GM23338 (cell line): ENCODE data around the gene BRD7. TPM values are rescaled to one million over a fixed set of nuclear protein-coding genes. Genes with fewer than 3 reads are reported as not detected.

ENCODE experiments used
- ATAC-seq: fragments of 200-7000 bp; cut with Tn5 transposase; 3 replicates; pipeline ENCODE4 v1.9.1; 2020
- DNase-seq: peaks from one replicate; pipeline ENCODE4 v3.0.0-alpha.2; 2015; ENCODE audit warnings: low spot score
- H2AFZ ChIP-seq: fragments of 200-600 bp; sonication (generic); 2 replicates; pipeline ENCODE4 v1.8.0; 2016; ENCODE audit warnings: antibody characterized with exemption, mild to moderate bottlenecking, moderate library complexity
- H3F3A ChIP-seq: fragments of 200-600 bp; sonication (generic); replicated peaks from 2 replicates; pipeline ENCODE4 v1.8.0; 2017; ENCODE audit warnings: antibody characterized with exemption, mixed run types, low read depth
- H3K27ac ChIP-seq: fragments of 200-600 bp; sonication (generic); 2 replicates; pipeline ENCODE4 v1.6.1; 2016; ENCODE audit warnings: low read depth
- H3K27me3 ChIP-seq: fragments of 200-600 bp; sonication (generic); 2 replicates; pipeline ENCODE4 v1.8.0; 2016; ENCODE audit warnings: mild to moderate bottlenecking, mixed run types, moderate library complexity; ENCODE audit not compliant: insufficient read depth
- H3K36me3 ChIP-seq: fragments of 200-600 bp; sonication (generic); 2 replicates; pipeline ENCODE4 v1.8.0; 2016; ENCODE audit warnings: mild to moderate bottlenecking; ENCODE audit not compliant: insufficient read depth
- H3K4me1 ChIP-seq: fragments of 200-600 bp; sonication (generic); 2 replicates; pipeline ENCODE4 v1.8.0; 2016; ENCODE audit warnings: mild to moderate bottlenecking, moderate library complexity; ENCODE audit not compliant: insufficient read depth
- H3K4me2 ChIP-seq: fragments of 200-600 bp; sonication (generic); 2 replicates; pipeline ENCODE4 v1.7.1; 2017; ENCODE audit warnings: mixed run types
- H3K4me3 ChIP-seq: fragments of 200-600 bp; sonication (generic); 2 replicates; pipeline ENCODE4 v1.6.1; 2016; ENCODE audit warnings: mixed run types
- H3K79me2 ChIP-seq: fragments of 200-600 bp; sonication (generic); replicated peaks from 2 replicates; pipeline ENCODE4 v1.8.0; 2017; ENCODE audit warnings: mild to moderate bottlenecking; ENCODE audit not compliant: insufficient read depth
- H3K9me2 ChIP-seq: fragments of 200-600 bp; sonication (generic); 2 replicates; pipeline ENCODE4 v1.8.0; 2017; ENCODE audit not compliant: insufficient read depth
- H4K20me1 ChIP-seq: fragments of 200-600 bp; sonication (generic); replicated peaks from 2 replicates; pipeline ENCODE4 v1.8.0; 2017; ENCODE audit warnings: mild to moderate bottlenecking; ENCODE audit not compliant: insufficient read depth
- H3K27ac Mint-ChIP-seq: 2 replicates; pipeline ENCODE4 v1.8.0; 2020; ENCODE audit warnings: inconsistent platforms, mild to moderate bottlenecking, moderate library complexity, mixed read lengths
- H3K27me3 Mint-ChIP-seq: 3 replicates; pipeline ENCODE4 v1.8.0; 2022; ENCODE audit warnings: low read depth, mild to moderate bottlenecking, moderate library complexity, mixed read lengths, inconsistent platforms; ENCODE audit not compliant: insufficient read depth, poor library complexity
- H3K36me3 Mint-ChIP-seq: 3 replicates; pipeline ENCODE4 v1.8.0; 2021; ENCODE audit warnings: low read depth, mild to moderate bottlenecking, inconsistent platforms, moderate library complexity, mixed read lengths
- H3K4me1 Mint-ChIP-seq: 3 replicates; pipeline ENCODE4 v1.8.0; 2020; ENCODE audit warnings: mild to moderate bottlenecking, inconsistent platforms, mixed read lengths
- H3K4me3 Mint-ChIP-seq: 3 replicates; pipeline ENCODE4 v1.8.0; 2021; ENCODE audit warnings: moderate library complexity, mild to moderate bottlenecking, inconsistent platforms, mixed read lengths
- H3K9me3 Mint-ChIP-seq: 3 replicates; pipeline ENCODE4 v1.8.0; 2020; ENCODE audit warnings: moderate library complexity, mild to moderate bottlenecking, inconsistent platforms, mixed read lengths
- CREB1 ChIP-seq: fragments of 250-450 bp; sonication (Bioruptor Pico); IDR thresholded peaks from 2 replicates; pipeline ENCODE4 v1.5.0; 2020; ENCODE audit warnings: low read depth, mild to moderate bottlenecking, moderate library complexity
- EZH2 ChIP-seq: fragments of 200-600 bp; sonication (generic); IDR thresholded peaks from one replicate; pipeline ENCODE4 v1.8.0; 2017; ENCODE audit warnings: antibody characterized with exemption, mild to moderate bottlenecking, low read depth; ENCODE audit not compliant: unreplicated experiment
- NANOG ChIP-seq: IDR thresholded peaks from 2 replicates; pipeline ENCODE4 v1.6.1; 2016; ENCODE audit warnings: antibody characterized with exemption, borderline replicate concordance
- POLR2AphosphoS5 ChIP-seq: IDR thresholded peaks from 2 replicates; pipeline ENCODE4 v1.6.1; 2016; ENCODE audit warnings: antibody characterized with exemption, low read depth
- microRNA-seq: library from miRNA; unstranded; fragments of <30 nt; microRNA quantifications from one replicate; pipeline ENCODE4, GENCODE V29; 2017
- polyA plus RNA-seq: library from polyadenylated mRNA; unstranded; fragments of >200 nt; fragmentation: Nextera tagmentation; extraction: Ambion mirVana; gene quantifications from 2 replicates; pipeline ENCODE4 v1.2.1, GENCODE V29; 2016
- small RNA-seq: library from RNA; depleted of rRNA; stranded (forward); fragments of <200 nt; gene quantifications from one replicate; pipeline ENCODE3, GENCODE V24; 2014; ENCODE audit warnings: low replicate concordance
- total RNA-seq: library from RNA; depleted of rRNA; stranded (reverse); fragments of >200 nt; shearing (Covaris generic); gene quantifications from 2 replicates; pipeline ENCODE4 v1.2.3, GENCODE V29; 2014; rRNA removed
- TF ChIP-seq, protein P1 (sequence below): IDR thresholded peaks from one replicate; pipeline ENCODE4 v1.6.1; 2018; ENCODE audit warnings: antibody characterized with exemption; ENCODE audit not compliant: unreplicated experiment
- TF ChIP-seq, protein P2 (sequence below): IDR thresholded peaks from 2 replicates; pipeline ENCODE4 v1.6.1; 2016; ENCODE audit warnings: antibody characterized with exemption

Gene BRD7
- total and polyA plus RNA-seq, 2 experiments from 2014 or later, result 93.0 to 149 TPM

DNA sequence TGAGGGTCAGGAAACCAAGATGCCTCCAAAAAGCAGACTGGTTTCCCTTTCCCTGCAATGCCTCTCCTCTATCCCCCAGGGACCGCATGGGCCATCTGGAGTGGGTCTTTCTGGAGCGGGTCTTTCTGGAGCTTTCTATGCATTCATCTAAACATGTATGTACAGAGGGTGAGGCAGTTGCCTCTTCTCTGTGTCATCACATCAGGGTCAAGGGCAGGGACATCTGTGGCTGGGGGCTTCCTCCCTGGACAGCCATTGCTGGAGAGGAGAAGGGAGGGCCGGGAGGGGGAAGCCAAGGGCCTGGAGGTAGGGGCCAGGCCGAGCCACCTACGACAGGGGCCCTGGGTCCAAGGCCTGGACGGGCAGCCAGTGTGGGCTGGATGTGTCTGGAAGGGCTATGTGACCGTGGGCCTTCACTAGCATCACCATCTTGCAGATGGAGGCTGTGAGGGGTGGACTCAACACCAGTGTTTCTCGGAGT lies 101.6 kb downstream of the BRD7 start (continued):
- TF ChIP-seq, protein P1, sequence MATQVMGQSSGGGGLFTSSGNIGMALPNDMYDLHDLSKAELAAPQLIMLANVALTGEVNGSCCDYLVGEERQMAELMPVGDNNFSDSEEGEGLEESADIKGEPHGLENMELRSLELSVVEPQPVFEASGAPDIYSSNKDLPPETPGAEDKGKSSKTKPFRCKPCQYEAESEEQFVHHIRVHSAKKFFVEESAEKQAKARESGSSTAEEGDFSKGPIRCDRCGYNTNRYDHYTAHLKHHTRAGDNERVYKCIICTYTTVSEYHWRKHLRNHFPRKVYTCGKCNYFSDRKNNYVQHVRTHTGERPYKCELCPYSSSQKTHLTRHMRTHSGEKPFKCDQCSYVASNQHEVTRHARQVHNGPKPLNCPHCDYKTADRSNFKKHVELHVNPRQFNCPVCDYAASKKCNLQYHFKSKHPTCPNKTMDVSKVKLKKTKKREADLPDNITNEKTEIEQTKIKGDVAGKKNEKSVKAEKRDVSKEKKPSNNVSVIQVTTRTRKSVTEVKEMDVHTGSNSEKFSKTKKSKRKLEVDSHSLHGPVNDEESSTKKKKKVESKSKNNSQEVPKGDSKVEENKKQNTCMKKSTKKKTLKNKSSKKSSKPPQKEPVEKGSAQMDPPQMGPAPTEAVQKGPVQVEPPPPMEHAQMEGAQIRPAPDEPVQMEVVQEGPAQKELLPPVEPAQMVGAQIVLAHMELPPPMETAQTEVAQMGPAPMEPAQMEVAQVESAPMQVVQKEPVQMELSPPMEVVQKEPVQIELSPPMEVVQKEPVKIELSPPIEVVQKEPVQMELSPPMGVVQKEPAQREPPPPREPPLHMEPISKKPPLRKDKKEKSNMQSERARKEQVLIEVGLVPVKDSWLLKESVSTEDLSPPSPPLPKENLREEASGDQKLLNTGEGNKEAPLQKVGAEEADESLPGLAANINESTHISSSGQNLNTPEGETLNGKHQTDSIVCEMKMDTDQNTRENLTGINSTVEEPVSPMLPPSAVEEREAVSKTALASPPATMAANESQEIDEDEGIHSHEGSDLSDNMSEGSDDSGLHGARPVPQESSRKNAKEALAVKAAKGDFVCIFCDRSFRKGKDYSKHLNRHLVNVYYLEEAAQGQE, result no peak
- TF ChIP-seq, protein P2, sequence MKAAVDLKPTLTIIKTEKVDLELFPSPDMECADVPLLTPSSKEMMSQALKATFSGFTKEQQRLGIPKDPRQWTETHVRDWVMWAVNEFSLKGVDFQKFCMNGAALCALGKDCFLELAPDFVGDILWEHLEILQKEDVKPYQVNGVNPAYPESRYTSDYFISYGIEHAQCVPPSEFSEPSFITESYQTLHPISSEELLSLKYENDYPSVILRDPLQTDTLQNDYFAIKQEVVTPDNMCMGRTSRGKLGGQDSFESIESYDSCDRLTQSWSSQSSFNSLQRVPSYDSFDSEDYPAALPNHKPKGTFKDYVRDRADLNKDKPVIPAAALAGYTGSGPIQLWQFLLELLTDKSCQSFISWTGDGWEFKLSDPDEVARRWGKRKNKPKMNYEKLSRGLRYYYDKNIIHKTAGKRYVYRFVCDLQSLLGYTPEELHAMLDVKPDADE, result no peak

DNA sequence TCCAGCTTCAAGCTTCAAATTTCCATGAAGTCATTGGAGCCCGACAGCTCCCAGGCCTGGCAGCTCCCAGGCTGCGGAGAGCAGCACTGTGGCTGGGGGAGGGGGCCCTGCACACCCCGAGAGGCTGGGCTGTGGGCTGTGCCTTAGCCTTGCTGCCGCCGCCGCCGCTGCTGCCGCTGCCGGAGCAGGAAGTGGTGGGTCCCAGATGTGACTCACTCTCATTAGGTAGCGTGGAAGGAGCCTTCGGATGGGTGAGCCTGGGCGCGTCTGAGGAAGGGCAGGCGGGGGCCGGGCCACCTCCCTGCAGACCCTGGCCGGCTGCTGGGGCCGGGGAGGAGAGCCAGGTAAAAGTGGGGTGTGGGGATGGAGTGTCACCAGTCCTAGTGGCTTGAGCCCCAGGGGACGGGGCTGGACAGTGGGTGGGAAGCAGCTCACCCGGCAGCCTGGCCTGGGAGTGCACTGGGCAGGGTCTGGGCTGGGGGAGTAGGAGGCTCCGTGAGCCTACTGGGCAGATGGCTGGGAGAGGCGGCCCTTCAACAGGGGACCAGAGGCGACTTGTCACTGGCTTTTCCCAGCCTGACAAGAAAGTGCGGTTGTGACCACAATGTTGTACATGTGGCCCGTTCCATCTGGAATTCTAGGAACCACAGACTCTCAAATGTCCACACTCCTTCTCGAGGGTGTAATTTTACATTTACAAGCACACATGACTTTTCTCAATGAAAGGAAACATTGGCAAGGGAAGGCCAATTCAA lies 102.3 kb downstream of the BRD7 start, which contains the start of gene ADCY7:
TSS of gene ADCY7 (plus strand) at position 215 of the 755 bp plus-strand sequence. CDS start 21,629 bp downstream, outside the sequence.
- H3K4me1 ChIP-seq, result peaks cover 7% of the 10 kb centered on the region; the same call in 1 of the 2 replicates
- no peaks in the 10 kb centered on the region for H3K79me2 ChIP-seq
- H3K27ac ChIP-seq, result no peak within 1 kb of the TSS
- no peaks in the 10 kb centered on the region for H3F3A ChIP-seq
- Mint-ChIP-seq H3K4me3 (no peak within 1 kb of the TSS), H3K27ac (no peak within 1 kb of the TSS), H3K9me3 (no peaks in the 10 kb centered on the region), H3K36me3 (no peaks in the 10 kb centered on the region), H3K27me3 (peaks cover 13% of the 10 kb centered on the region), H3K4me1 (peaks cover 14% of the 10 kb centered on the region)
- no peak within 1 kb of the TSS for H3K4me3 ChIP-seq
- ATAC-seq, result peak; percentile 86
- TF ChIP-seq, protein P1, result no peak
- TF ChIP-seq EZH2 (no peak), CREB1 (no peak), NANOG (no peak), POLR2AphosphoS5 (no peak)
- 0 out of 2 replicates have a peak within 1 kb of the TSS, but pooled peaks have one; percentile 3 for H2AFZ ChIP-seq
- no peaks in the 10 kb centered on the region for H4K20me1 ChIP-seq
- no peaks in the 10 kb centered on the region for H3K27me3 ChIP-seq
- no peaks in the 10 kb centered on the region for H3K36me3 ChIP-seq
- H3K9me2 ChIP-seq, result no peaks in the 10 kb centered on the region
- peak within 1 kb of the TSS; percentile 38; the same call in 1 of the 2 replicates for H3K4me2 ChIP-seq
- DNase-seq, result peak; percentile 57

Small RNAs within 50 kb of the gene (microRNA-seq; reads per million reads assigned to microRNA genes)
- gene MIR6771, result not detected

Small RNAs within 50 kb of the gene (small RNA-seq; reads per million reads assigned to genes)
- not detected for gene MIR6771

Other genes with a start within 250 kb of the BRD7 start
- 18.3 and 21.3 TPM in 2 replicates for gene TENT4B, start 215.7 kb downstream of the BRD7 start, total RNA-seq
- 16.7 and 17.6 TPM in 2 replicates for gene TENT4B, start 215.7 kb downstream of the BRD7 start, polyA plus RNA-seq
- gene ADCY7, start 102.4 kb downstream of the BRD7 start, total RNA-seq, result 10.5 and 10.8 TPM in 2 replicates
- gene ADCY7, start 102.4 kb downstream of the BRD7 start, polyA plus RNA-seq, result 2.4 and 2.5 TPM in 2 replicates
- gene NKD1, start 179.4 kb upstream of the BRD7 start, total RNA-seq, result 1.6 and 2.1 TPM in 2 replicates
- 2.3 and 2.5 TPM in 2 replicates for gene NKD1, start 179.4 kb upstream of the BRD7 start, polyA plus RNA-seq